IMR-90 (cell line): ENCODE results near the gene ZNF407. TPM values are rescaled to one million over a fixed set of nuclear protein-coding genes. Genes with fewer than 3 reads are reported as not detected.

Source experiments
- ATAC-seq: fragments of 200-7000 bp; cut with Tn5 transposase; 2 replicates; pipeline ENCODE4 v1.9.1; 2020; ENCODE audit warnings: low read depth, mild to moderate bottlenecking, moderate library complexity
- BruUV-seq: library from RNA; stranded (reverse); fragments of 400-500 nt; replicated peaks from 2 replicates; lab custom pipeline; 2021; lab: Mats Ljungman, UMichigan
- CTCF ChIA-PET: fragments of 300-600 bp; formaldehyde crosslinking; extraction: SDS; loops from one replicate; lab custom pipeline; 2021; ENCODE audit warnings: antibody characterized with exemption; lab: Yijun Ruan, JAX
- POLR2A ChIA-PET: fragments of 300-600 bp; sonication (Branson Sonifier 250); formaldehyde crosslinking; loops from one replicate; lab custom pipeline; 2022; ENCODE audit warnings: antibody characterized with exemption; ENCODE audit not compliant: unreplicated experiment; lab: Charles Lee
- DNase-seq: peaks from one replicate; pipeline ENCODE4 v3.0.0; 2013
- H2AFZ ChIP-seq: replicated peaks from 2 replicates; pipeline ENCODE3; 2013; ENCODE audit warnings: low read length, mild to moderate bottlenecking; ENCODE audit not compliant: poor library complexity
- H2AK5ac ChIP-seq: 2 replicates; pipeline ENCODE4 v1.6.1; 2013; ENCODE audit warnings: low read depth, low read length, inconsistent platforms
- H2AK9ac ChIP-seq: replicated peaks from 2 replicates; pipeline ENCODE3; 2013; ENCODE audit warnings: mild to moderate bottlenecking, low read depth, low read length, moderate library complexity; ENCODE audit not compliant: poor library complexity
- H2BK120ac ChIP-seq: 2 replicates; pipeline ENCODE4 v1.6.1; 2013; ENCODE audit warnings: low read depth, low read length, inconsistent platforms
- H2BK15ac ChIP-seq: 3 replicates; pipeline ENCODE4 v1.6.1; 2013; ENCODE audit warnings: low read depth, low read length, inconsistent platforms
- H2BK20ac ChIP-seq: 2 replicates; pipeline ENCODE4 v1.6.1; 2013; ENCODE audit warnings: low read depth, mild to moderate bottlenecking, inconsistent platforms, low read length, moderate library complexity
- H2BK5ac ChIP-seq: 2 replicates; pipeline ENCODE4 v1.6.1; 2013; ENCODE audit warnings: mild to moderate bottlenecking, low read depth, low read length, inconsistent platforms; ENCODE audit not compliant: poor library complexity, severe bottlenecking
- H3K14ac ChIP-seq: replicated peaks from 2 replicates; pipeline ENCODE4 v1.6.1; 2013; ENCODE audit warnings: low read depth, low read length, inconsistent platforms
- H3K18ac ChIP-seq: 2 replicates; pipeline ENCODE4 v1.6.1; 2013; ENCODE audit warnings: low read depth, low read length, control low read depth
- H3K23ac ChIP-seq: 2 replicates; pipeline ENCODE4 v1.6.1; 2013; ENCODE audit warnings: low read depth, low read length, inconsistent platforms
- H3K27ac ChIP-seq: 2 replicates; pipeline ENCODE4 v1.5.1; 2013; ENCODE audit warnings: mild to moderate bottlenecking, control low read depth, low read length; ENCODE audit not compliant: insufficient read depth
- H3K27me3 ChIP-seq: 2 replicates; pipeline ENCODE4 v1.6.1; 2013; ENCODE audit warnings: low read length; ENCODE audit not compliant: control insufficient read depth, insufficient read depth
- H3K36me3 ChIP-seq: 2 replicates; pipeline ENCODE4 v1.6.1; 2013; ENCODE audit warnings: low read length, mixed read lengths; ENCODE audit not compliant: control insufficient read depth, insufficient read depth
- H3K4ac ChIP-seq: 2 replicates; pipeline ENCODE4 v1.6.1; 2013; ENCODE audit warnings: low read depth, low read length, inconsistent platforms
- H3K4me1 ChIP-seq: 2 replicates; pipeline ENCODE4 v1.6.1; 2013; ENCODE audit warnings: low read length, mixed read lengths; ENCODE audit not compliant: control insufficient read depth, insufficient read depth
- H3K4me2 ChIP-seq: 2 replicates; pipeline ENCODE4 v1.6.1; 2013; ENCODE audit warnings: low read depth, mild to moderate bottlenecking, control low read depth, low read length, moderate library complexity
- H3K4me3 ChIP-seq: 2 replicates; pipeline ENCODE4 v1.5.1; 2013; ENCODE audit warnings: low read depth, mild to moderate bottlenecking, control low read depth, low read length, moderate library complexity; ENCODE audit not compliant: insufficient read depth
- H3K56ac ChIP-seq: 2 replicates; pipeline ENCODE4 v1.6.1; 2013; ENCODE audit warnings: low read length, inconsistent platforms; ENCODE audit not compliant: insufficient read depth; ENCODE audit errors: extremely low read depth
- H3K79me1 ChIP-seq, 2 experiments: 2 replicates each; pipeline ENCODE4 v1.6.1; 2013; ENCODE audit warnings: low read length in 2 of 2, inconsistent platforms in 1 of 2, low read depth in 1 of 2
- H3K9ac ChIP-seq: 2 replicates; pipeline ENCODE4 v1.6.1; 2013; ENCODE audit warnings: low read depth, low read length, control low read depth
- H3K9me1 ChIP-seq: 2 replicates; pipeline ENCODE4 v1.6.1; 2013; ENCODE audit warnings: low read length, inconsistent platforms; ENCODE audit not compliant: insufficient read depth
- H3K9me3 ChIP-seq: 2 replicates; pipeline ENCODE4 v1.6.1; 2013; ENCODE audit warnings: low read length; ENCODE audit not compliant: control insufficient read depth, insufficient read depth
- H4K20me1 ChIP-seq: 2 replicates; pipeline ENCODE4 v1.6.1; 2013; ENCODE audit warnings: low read length, inconsistent platforms; ENCODE audit not compliant: insufficient read depth
- H4K5ac ChIP-seq: 2 replicates; pipeline ENCODE4 v1.6.1; 2013; ENCODE audit warnings: mild to moderate bottlenecking, low read depth, low read length, control low read depth
- H4K8ac ChIP-seq, 2 experiments: 2 replicates each; pipeline ENCODE4 v1.6.1; 2013; ENCODE audit warnings: low read depth in 2 of 2, low read length in 2 of 2, control low read depth in 1 of 2, inconsistent platforms in 1 of 2
- H4K91ac ChIP-seq: 2 replicates; pipeline ENCODE4 v1.6.1; 2013; ENCODE audit warnings: low read depth, low read length, inconsistent platforms; ENCODE audit not compliant: insufficient read depth
- BHLHE40 ChIP-seq: fragments of 150-350 bp; IDR thresholded peaks from 2 replicates; pipeline ENCODE4 v1.6.1; 2016; ENCODE audit warnings: mild to moderate bottlenecking, low read depth, low read length
- CEBPB ChIP-seq: IDR thresholded peaks from 2 replicates; pipeline ENCODE4 v1.6.1; 2012; ENCODE audit warnings: low read depth, low read length, improper control_type of control experiment
- CHD1 ChIP-seq: IDR thresholded peaks from 2 replicates; pipeline ENCODE4 v1.6.1; 2012; ENCODE audit warnings: low read depth, low read length, improper control_type of control experiment
- CTCF ChIP-seq: conservative IDR thresholded peaks from 2 replicates; pipeline ENCODE4 v1.5.1; 2012; ENCODE audit warnings: mild to moderate bottlenecking, low read depth, low read length, improper control_type of control experiment
- ELK1 ChIP-seq: fragments of 150-350 bp; IDR thresholded peaks from 2 replicates; pipeline ENCODE4 v1.6.1; 2016; ENCODE audit warnings: low read depth, mild to moderate bottlenecking, low read length, moderate library complexity, borderline replicate concordance
- FOS ChIP-seq: fragments of 150-350 bp; IDR thresholded peaks from 2 replicates; pipeline ENCODE4 v1.6.1; 2016; ENCODE audit warnings: low read depth, low read length
- MAFK ChIP-seq: IDR thresholded peaks from 2 replicates; pipeline ENCODE4 v1.6.1; 2012; ENCODE audit warnings: low read depth, low read length, improper control_type of control experiment
- MAZ ChIP-seq: IDR thresholded peaks from 2 replicates; pipeline ENCODE4 v1.6.1; 2012; ENCODE audit warnings: low read depth, mild to moderate bottlenecking, low read length, improper control_type of control experiment, moderate library complexity, borderline replicate concordance
- MXI1 ChIP-seq: IDR thresholded peaks from 2 replicates; pipeline ENCODE4 v1.6.1; 2012; ENCODE audit warnings: low read depth, mild to moderate bottlenecking, low read length, moderate library complexity, borderline replicate concordance
- NFE2L2 ChIP-seq: fragments of 150-350 bp; IDR thresholded peaks from 2 replicates; pipeline ENCODE4 v1.6.1; 2016; ENCODE audit warnings: low read depth, mild to moderate bottlenecking, low read length
- POLR2A ChIP-seq: IDR thresholded peaks from 2 replicates; pipeline ENCODE4 v1.6.1; 2012; ENCODE audit warnings: mild to moderate bottlenecking, low read depth, low read length
- RAD21 ChIP-seq: IDR thresholded peaks from 2 replicates; pipeline ENCODE4 v1.6.1; 2012; ENCODE audit warnings: low read length, improper control_type of control experiment
- RCOR1 ChIP-seq: IDR thresholded peaks from 2 replicates; pipeline ENCODE4 v1.6.1; 2012; ENCODE audit warnings: mild to moderate bottlenecking, low read length, improper control_type of control experiment; ENCODE audit not compliant: insufficient replicate concordance
- RFX5 ChIP-seq: IDR thresholded peaks from 2 replicates; pipeline ENCODE4 v1.8.0; 2012; ENCODE audit warnings: low read depth, mild to moderate bottlenecking, low read length, moderate library complexity
- USF2 ChIP-seq: fragments of 150-350 bp; IDR thresholded peaks from 2 replicates; pipeline ENCODE4 v1.6.1; 2017; ENCODE audit warnings: mild to moderate bottlenecking, antibody characterized with exemption, low read length, low read depth
- whole genome bisulfite sequencing, 2 experiments: methylation state at CpG; one replicate each; pipeline versions ENCODE4 v1.1.5 to v1.1.7; 2013; ENCODE audit warnings: missing lambda C conversion rate in 2 of 2; ENCODE audit not compliant: insufficient read length in 1 of 2; ENCODE audit errors: extremely low coverage in 2 of 2; 5-methylcytosine and 5-hydroxymethylcytosine counted together
- dilution Hi-C: fragments of 300-500 bp; cut with HindIII; formaldehyde crosslinking; loops from one replicate; pipeline ENCODE4 v1.14.3; 2018; ENCODE audit warnings: low sequenced_read_pairs; ENCODE audit not compliant: unreplicated experiment
- in situ Hi-C: fragments of 300-500 bp; cut with MboI; formaldehyde crosslinking; loops from 3 replicates; pipeline ENCODE4 v1.14.3; 2019; ENCODE audit warnings: low sequenced_read_pairs, inconsistent platforms, mixed read lengths
- intact Hi-C: fragments of 100-400 bp; cut with micrococcal nuclease; formaldehyde crosslinking; loops from 2 replicates; pipeline ENCODE4 v1.10.0; 2022
- polyA plus RNA-seq, 3 experiments: library from polyadenylated mRNA; depleted of rRNA; stranded (reverse); fragments of >200 nt; gene quantifications; 2 replicates each; pipeline ENCODE4 v1.2.3, GENCODE V29; 2012; ENCODE audit warnings: low replicate concordance in 1 of 3
- total RNA-seq: library from RNA; depleted of rRNA; stranded (reverse); fragments of >200 nt; gene quantifications from 2 replicates; pipeline ENCODE4 v1.2.3, GENCODE V29; 2012

ZNF407 gene
- total and polyA plus RNA-seq, 2 of the 4 experiments (the other 2 are of a cell fraction): 3.1 to 20.1 TPM

- CTCF ChIA-PET: interaction anchor here (0.5 kb wide), 1 partner anchor 1155 kb away, joined by 3 read pairs; no protein-coding TSS in a partner anchor
- Histone ChIP-seq H2BK120ac (no peak overlapping the region), H4K20me1 (no peaks in the 10 kb centered on the region), H4K8ac (no peak overlapping the region), H2AK9ac (no peak overlapping the region), H3K4ac (no peak overlapping the region), H3K79me1 (no peaks in the 10 kb centered on the region), H3K9me3 (peaks cover 2% of the 10 kb centered on the region), H3K4me2 (no peak overlapping the region), H2BK20ac (no peak overlapping the region), H3K4me1 (no peaks in the 10 kb centered on the region), H3K18ac (no peak overlapping the region), H2AFZ (no peak overlapping the region), H4K91ac (no peak overlapping the region), H3K27ac (no peak overlapping the region), H3K36me3 (no peaks in the 10 kb centered on the region), H3K4me3 (no peak overlapping the region), H3K9me1 (no peaks in the 10 kb centered on the region), H2BK15ac (no peak overlapping the region), H3K27me3 (no peaks in the 10 kb centered on the region; the same call in 1 of the 2 replicates), H2AK5ac (no peak overlapping the region), H2BK5ac (no peak overlapping the region), H4K5ac (no peak overlapping the region), H3K56ac (no peak overlapping the region), H3K23ac (no peak overlapping the region), H3K14ac (no peak overlapping the region), H3K9ac (no peak overlapping the region)
- intact Hi-C loops (loop anchor here (10.0 kb wide), 1 partner anchor 1244 kb away; no protein-coding TSS in a partner anchor), dilution Hi-C loops (no loop called here), in situ Hi-C loops (no loop called here)
- 67% methylated on average over 1 of the region's 3 CpGs; no CpG with 5 or more reads in 1 of the 2 experiments for WGBS, 2 experiments
- BruUV-seq: no TSS peak
- no peak for ATAC-seq
- no peak for TF ChIP-seq MAFK
- no peak for TF ChIP-seq CTCF
- no peak for TF ChIP-seq MAZ
- TF ChIP-seq RAD21: no peak
- TF ChIP-seq ELK1: no peak
- TF ChIP-seq BHLHE40: no peak
- TF ChIP-seq USF2: no peak
- no peak for TF ChIP-seq CHD1
- no peak for TF ChIP-seq NFE2L2
- TF ChIP-seq POLR2A: no peak
- TF ChIP-seq FOS: no peak
- no peak for TF ChIP-seq RFX5
- TF ChIP-seq CEBPB: no peak
- no peak for TF ChIP-seq RCOR1
- TF ChIP-seq MXI1: no peak
- POLR2A ChIA-PET: no interaction called here
- DNase-seq: no peak
These were observed 503.4 kb downstream of the ZNF407 start for GRCh38 chr18:75100832-75101630.
